Ascending aorta (tissue), 2 donors: Measurements from ENCODE around the gene CRTC1. TPM values are rescaled to one million over a fixed set of nuclear protein-coding genes. Genes with fewer than 3 reads are reported as not detected.
A peak's percentile ranks its signal among the peaks of the same experiment; 100 is the strongest.

Experiments used
- DNase-seq, 2 donors: peaks; one replicate each; pipeline ENCODE4 v3.0.0-alpha.2; 2019; ENCODE audit warnings: low spot score in 2 of 2
- H3K27ac ChIP-seq, 2 donors: fragments of 200-600 bp; sonication (generic); one replicate each; pipeline ENCODE4 v1.5.1; 2016 to 2017; ENCODE audit warnings: mild to moderate bottlenecking in 1 of 2
- H3K27me3 ChIP-seq: fragments of 200-600 bp; sonication (generic); one replicate; pipeline ENCODE4 v1.5.1; 2017
- H3K36me3 ChIP-seq, 2 donors: fragments of 200-600 bp; sonication (generic); one replicate each; pipeline ENCODE4 v1.5.1; 2016
- H3K4me1 ChIP-seq, 2 donors: fragments of 200-600 bp; sonication (generic); one replicate each; pipeline ENCODE4 v1.5.1; 2016 to 2017; ENCODE audit warnings: mild to moderate bottlenecking in 1 of 2
- H3K4me3 ChIP-seq, 2 donors: fragments of 200-600 bp; sonication (generic); one replicate each; pipeline ENCODE4 v1.5.1; 2016 to 2017; ENCODE audit warnings: mild to moderate bottlenecking in 1 of 2
- H3K9me3 ChIP-seq, 2 donors: fragments of 200-600 bp; sonication (generic); one replicate each; pipeline ENCODE4 v1.5.1; 2016
- CTCF ChIP-seq, 3 experiments: fragments of 200-600 bp in 2 of 3; fragments of 450-650 bp in 1 of 3; sonication (generic) in 2 of 3; IDR thresholded peaks; one replicate each; pipeline ENCODE4 v1.5.1; 2016 to 2019; ENCODE audit warnings: antibody characterized with exemption in 3 of 3, mild to moderate bottlenecking in 1 of 3, moderate library complexity in 1 of 3
- intact Hi-C: fragments of 100-400 bp; cut with DNase I; formaldehyde crosslinking; loops from one replicate; pipeline ENCODE4 v1.15.1; 2023
- total RNA-seq: library from RNA; depleted of rRNA; stranded (reverse); fragments of >200 nt; gene quantifications from one replicate; pipeline ENCODE4 v1.1.0, GENCODE V29; 2016

CRTC1 gene
- total RNA-seq, 1 donor from 2014 or later = 10.0 TPM

GRCh38 chr19:18783958-18784785 is 100.7 kb downstream of the CRTC1 start:
- intact Hi-C loops = no loop called here
- peaks cover 25% of the 10 kb centered on the region for H3K27me3 ChIP-seq
- H3K4me1 ChIP-seq = peaks cover 5 to 6% of the 10 kb centered on the region in 2 donors

GRCh38 chr19:18784786-18785120 is 101.3 kb downstream of the CRTC1 start:
- Histone ChIP-seq H3K9me3 (no peaks in the 10 kb centered on the region), H3K4me3 (no peak overlapping the region), H3K27me3 (peaks cover 31% of the 10 kb centered on the region), H3K4me1 (peaks cover 9 to 12% of the 10 kb centered on the region in 2 donors), H3K36me3 (no peaks in the 10 kb centered on the region), H3K27ac (no peak overlapping the region)
- no peak for TF ChIP-seq CTCF (IDR thresholded peaks at IDR 0.05)
- intact Hi-C loops = no loop called here
- DNase-seq = no peak

More at GRCh38 chr19:18783958-18784785, 100.7 kb downstream of the CRTC1 start:
- Histone ChIP-seq H3K9me3 (no peaks in the 10 kb centered on the region), H3K36me3 (no peaks in the 10 kb centered on the region), H3K27ac (no peak overlapping the region), H3K4me3 (no peak overlapping the region)
- no peak for DNase-seq
- no peak for TF ChIP-seq CTCF (IDR thresholded peaks at IDR 0.05)

- peaks cover 34% of the 10 kb centered on the region for H3K27me3 ChIP-seq
- H3K4me3 ChIP-seq = no peak overlapping the region
- peak in 1 of 2 donors; percentile 80 for DNase-seq
- peaks cover 13 to 18% of the 10 kb centered on the region in 2 donors for H3K4me1 ChIP-seq
- no peaks in the 10 kb centered on the region for H3K9me3 ChIP-seq
- no peak for TF ChIP-seq CTCF (IDR thresholded peaks at IDR 0.05)
- no peak overlapping the region for H3K27ac ChIP-seq
- H3K36me3 ChIP-seq = no peaks in the 10 kb centered on the region
- intact Hi-C loops = no loop called here
These were observed 102.0 kb downstream of the CRTC1 start for GRCh38 chr19:18785179-18786124.

GRCh38 chr19:18788529-18789421 is 105.3 kb downstream of the CRTC1 start:
- H3K27ac ChIP-seq = no peak overlapping the region
- peak overlapping the region in 1 of 2 donors; percentile 57 for H3K4me3 ChIP-seq
- no peaks in the 10 kb centered on the region for H3K9me3 ChIP-seq
- H3K4me1 ChIP-seq = peaks cover 13 to 21% of the 10 kb centered on the region in 2 donors
- intact Hi-C loops = no loop called here
- DNase-seq = no peak
- H3K36me3 ChIP-seq = no peaks in the 10 kb centered on the region
- H3K27me3 ChIP-seq = peaks cover 43% of the 10 kb centered on the region
- TF ChIP-seq CTCF (IDR thresholded peaks at IDR 0.05) = no peak

DNA sequence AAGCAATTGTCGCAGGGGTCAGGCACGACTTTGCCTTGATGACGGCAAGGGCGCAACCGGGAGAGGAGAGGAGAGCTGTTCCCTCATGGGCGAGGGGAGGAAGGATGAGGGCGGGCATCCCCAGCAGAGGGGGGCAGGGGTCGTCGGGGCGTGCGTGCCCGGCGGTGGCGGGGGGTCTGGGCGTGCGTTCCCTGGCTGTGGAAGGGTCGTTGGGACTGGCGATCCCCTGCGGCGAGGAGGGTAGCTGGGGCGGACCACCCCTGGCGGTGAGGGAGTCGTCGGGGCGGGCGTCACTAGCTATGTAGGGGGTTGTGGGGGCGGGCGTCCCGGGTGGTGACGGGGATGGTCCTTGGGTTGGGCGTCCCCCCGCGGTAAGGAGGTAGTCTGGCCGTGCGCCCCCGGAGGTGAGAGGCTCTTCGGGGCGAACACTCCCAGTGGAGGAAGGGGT is 106.0 kb downstream of the CRTC1 start:
- H3K4me1 ChIP-seq = peaks cover 13 to 21% of the 10 kb centered on the region in 2 donors
- TF ChIP-seq CTCF (IDR thresholded peaks at IDR 0.05) = no peak
- no peak overlapping the region for H3K27ac ChIP-seq
- H3K27me3 ChIP-seq = peaks cover 43% of the 10 kb centered on the region
- H3K36me3 ChIP-seq = no peaks in the 10 kb centered on the region
- no peaks in the 10 kb centered on the region for H3K9me3 ChIP-seq
- intact Hi-C loops = no loop called here
- DNase-seq = no peak
- peak overlapping the region; percentile 21 to 57 for H3K4me3 ChIP-seq
